Spinal cord (tissue), 10 donors: ENCODE results near the gene TAF3. TPM values are rescaled to one million over a fixed set of nuclear protein-coding genes. Genes with fewer than 3 reads are reported as not detected.
A peak's percentile ranks its signal among the peaks of the same experiment; 100 is the strongest.
"Not testable (repeated sequence)": the region's sequence is repeated elsewhere in the genome, so short reads cannot be mapped to it uniquely, and the experiment has no call there.

Source experiments
- DNase-seq, 6 donors: peaks; one replicate each; pipeline versions ENCODE4 v3.0.0 to v3.0.0-alpha.2; 2013 to 2015; ENCODE audit warnings: low spot score in 6 of 6, low read depth in 4 of 6
- H3K27ac ChIP-seq: one replicate; pipeline ENCODE4 v1.5.1; 2013; ENCODE audit warnings: low read depth, low read length, control low read depth
- H3K27me3 ChIP-seq: one replicate; pipeline ENCODE4 v1.6.1; 2013; ENCODE audit warnings: low read length; ENCODE audit not compliant: control insufficient read depth, insufficient read depth
- H3K36me3 ChIP-seq: one replicate; pipeline ENCODE4 v1.6.1; 2013; ENCODE audit warnings: low read length; ENCODE audit not compliant: control insufficient read depth, insufficient read depth
- H3K4me1 ChIP-seq: one replicate; pipeline ENCODE4 v1.6.1; 2013; ENCODE audit warnings: low read length; ENCODE audit not compliant: control insufficient read depth, insufficient read depth
- H3K4me3 ChIP-seq: one replicate; pipeline ENCODE4 v1.5.1; 2013; ENCODE audit warnings: low read depth, low read length, control low read depth
- H3K9me3 ChIP-seq: one replicate; pipeline ENCODE4 v1.6.1; 2013; ENCODE audit warnings: low read length; ENCODE audit not compliant: control insufficient read depth, insufficient read depth
- WGBS: methylation state at CpG from one replicate; pipeline ENCODE4 v1.1.5; 2013; ENCODE audit warnings: missing lambda C conversion rate; ENCODE audit not compliant: insufficient coverage; 5-methylcytosine and 5-hydroxymethylcytosine counted together
- long read RNA-seq, 4 donors: transcript quantifications; one replicate each; lab custom pipeline, GENCODE V29; 2026
- polyA plus RNA-seq, 2 donors: library from polyadenylated mRNA; unstranded; fragments of 120-200 nt; gene quantifications; one replicate each; pipeline ENCODE4 v1.2.1, GENCODE V29; 2013; ENCODE audit not compliant: insufficient read length in 2 of 2
- total RNA-seq, 2 donors: library from RNA; depleted of rRNA in 1 of 2; stranded (reverse); fragments of 120-200 nt in 1 of 2; fragments of >200 nt in 1 of 2; gene quantifications; one replicate each; pipeline versions ENCODE4 v1.2.3 to v1.2.4, GENCODE V29; 2013 to 2014
- donor health status: healthy.

Gene TAF3
- total RNA-seq: 1 to 10 TPM; 3.8 to 4.2 TPM
- 10 to 100 TPM in 1 of 2 donors, 1 to 10 TPM in 1; 7.9 to 10.8 TPM for polyA plus RNA-seq
- long read RNA-seq, donor 1, partial matches to known transcripts: 8 of 8 reads
- long read RNA-seq, donor 1, other reads (novel, unspliced or antisense): 0 of 8 reads
- long read RNA-seq, donor 2: 0 reads
- long read RNA-seq, donor 3: 0 reads
- long read RNA-seq, donor 4, full-length matches to known transcripts: 1 of 1 reads
- long read RNA-seq, donor 4, partial matches to known transcripts: 0 of 1 reads
- long read RNA-seq, donor 4, other reads (novel, unspliced or antisense): 0 of 1 reads

GRCh38 chr10:7818295-7819120 lies at the start of gene TAF3:
TSS of gene TAF3 (plus strand) at chr10:7818505. CDS start at chr10:7818710, 205 bp downstream.
- WGBS: 0% methylated on average over 77 of the region's 77 CpGs
- Histone ChIP-seq H3K36me3 (peaks cover 7% of the 10 kb centered on the region), H3K9me3 (no peaks in the 10 kb centered on the region), H3K4me3 (peak within 1 kb of the TSS; percentile 93), H3K4me1 (peaks cover 11% of the 10 kb centered on the region), H3K27me3 (peaks cover 8% of the 10 kb centered on the region), H3K27ac (peak within 1 kb of the TSS; percentile 20)
- DNase-seq: peak; percentile 86 to 98 (median 91)

- Histone ChIP-seq H3K36me3 (peaks cover 43% of the 10 kb centered on the region), H3K4me3 (no peak overlapping the region), H3K27ac (no peak overlapping the region), H3K9me3 (no peaks in the 10 kb centered on the region), H3K27me3 (no peaks in the 10 kb centered on the region), H3K4me1 (no peaks in the 10 kb centered on the region)
- 40% methylated on average over 3 of the region's 10 CpGs for WGBS
- no peak for DNase-seq
Measured at GRCh38 chr10:7773845-7774801, 44.2 kb upstream of the TAF3 start.

GRCh38 chr10:7776777-7777176 lies 41.5 kb upstream of the TAF3 start:
- no CpG with 5 or more reads among the region's 2 CpGs for WGBS
- Histone ChIP-seq H3K36me3 (peaks cover 46% of the 10 kb centered on the region), H3K4me1 (no peaks in the 10 kb centered on the region), H3K9me3 (no peaks in the 10 kb centered on the region), H3K4me3 (no peak overlapping the region), H3K27me3 (no peaks in the 10 kb centered on the region), H3K27ac (no peak overlapping the region)
- no peak for DNase-seq

GRCh38 chr10:7782194-7782593 lies 36.1 kb upstream of the TAF3 start:
- not testable (repeated sequence) for H3K27ac ChIP-seq, H3K27me3 ChIP-seq, H3K9me3 ChIP-seq, H3K4me1 ChIP-seq, DNase-seq, H3K4me3 ChIP-seq
- peaks cover 26% of the 10 kb centered on the region for H3K36me3 ChIP-seq
- 100% methylated on average over 6 of the region's 6 CpGs for WGBS

- H3K27me3 ChIP-seq: no peaks in the 10 kb centered on the region
- no peak overlapping the region for H3K27ac ChIP-seq
- H3K4me3 ChIP-seq: no peak overlapping the region
- peaks cover 11% of the 10 kb centered on the region for H3K36me3 ChIP-seq
- no peak for DNase-seq
- H3K9me3 ChIP-seq: no peaks in the 10 kb centered on the region
- WGBS: 86% methylated on average over 1 of the region's 3 CpGs
- peaks cover 9% of the 10 kb centered on the region for H3K4me1 ChIP-seq
Measured at GRCh38 chr10:7786430-7786829, 31.9 kb upstream of the TAF3 start.

- H3K36me3 ChIP-seq: peaks cover 9% of the 10 kb centered on the region
- WGBS: 0% methylated on average over 23 of the region's 26 CpGs
- H3K27ac ChIP-seq: peak overlapping the region; percentile 57
- H3K4me3 ChIP-seq: peak overlapping the region; percentile 92
- no peaks in the 10 kb centered on the region for H3K27me3 ChIP-seq
- peaks cover 9% of the 10 kb centered on the region for H3K4me1 ChIP-seq
- no peak for DNase-seq
- H3K9me3 ChIP-seq: no peaks in the 10 kb centered on the region
Measured at GRCh38 chr10:7787150-7787856, 31.0 kb upstream of the TAF3 start.

GRCh38 chr10:7787857-7788638 lies 30.3 kb upstream of the TAF3 start, which contains the start of the genes ATP5F1C and KIN:
TSS of gene ATP5F1C (plus strand) at chr10:7788177. CDS start at chr10:7788208, 31 bp downstream.
TSS of gene KIN (minus strand) at chr10:7787993. CDS start at chr10:7787933, 60 bp downstream.
- Histone ChIP-seq H3K27ac (peak within 1 kb of the TSS; percentile 76), H3K27me3 (no peaks in the 10 kb centered on the region), H3K4me3 (peak within 1 kb of the TSS; percentile 92), H3K4me1 (peaks cover 9% of the 10 kb centered on the region), H3K36me3 (peaks cover 9% of the 10 kb centered on the region), H3K9me3 (no peaks in the 10 kb centered on the region)
- DNase-seq: peak; percentile 89 to 99 (median 94)
- under 1% methylated on average over 59 of the region's 59 CpGs for WGBS

- no peaks in the 10 kb centered on the region for H3K27me3 ChIP-seq
- peaks cover 9% of the 10 kb centered on the region for H3K36me3 ChIP-seq
- under 1% methylated on average over 23 of the region's 25 CpGs for WGBS
- peaks cover 9% of the 10 kb centered on the region for H3K4me1 ChIP-seq
- peak overlapping the region; percentile 76 for H3K27ac ChIP-seq
- peak in 3 of 6 donors; percentile 7 to 44 (median 28) for DNase-seq
- peak overlapping the region; percentile 92 for H3K4me3 ChIP-seq
- H3K9me3 ChIP-seq: no peaks in the 10 kb centered on the region
Measured at GRCh38 chr10:7788639-7789286, 29.5 kb upstream of the TAF3 start.
